ENCODE measurements around the gene NFASC. TPM values are rescaled to one million over a fixed set of nuclear protein-coding genes. Genes with fewer than 3 reads are reported as not detected.
A peak's percentile ranks its signal among the peaks of the same experiment; 100 is the strongest.

The NFASC gene
- total RNA-seq, 1 experiment from 2014 or later: 23.6 TPM

DNA sequence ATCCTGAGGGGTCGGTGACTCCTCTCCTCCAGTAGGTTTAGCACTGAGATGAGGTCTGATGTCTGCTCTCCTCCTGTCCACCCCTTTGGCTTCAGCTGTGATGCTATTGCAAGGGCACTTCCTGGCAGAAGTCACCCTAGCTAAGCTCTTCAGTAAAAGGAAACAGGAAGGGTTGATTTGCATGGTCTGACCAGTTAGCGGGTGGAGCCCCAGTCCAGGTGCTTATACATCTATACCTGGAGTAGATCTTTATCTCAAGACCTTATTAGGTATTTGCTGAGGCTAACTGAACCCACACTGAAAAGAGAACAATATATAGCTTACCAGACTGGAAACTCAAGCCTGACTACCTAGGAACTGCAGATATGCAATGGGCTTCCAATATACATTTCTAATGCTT is 28.9 kb upstream of the NFASC start:
- Histone ChIP-seq H3K36me3 (replicated peaks; ENCODE audit: control insufficient read depth, insufficient read depth, low read length) (no peaks in the 10 kb centered on the region), H3K4me3 (ENCODE audit: insufficient read depth, low read depth, low read length) (no peak overlapping the region), H3K27me3 (ENCODE audit: control insufficient read depth, insufficient read depth, low read length) (no peaks in the 10 kb centered on the region)
- DNase-seq: no peak

DNA sequence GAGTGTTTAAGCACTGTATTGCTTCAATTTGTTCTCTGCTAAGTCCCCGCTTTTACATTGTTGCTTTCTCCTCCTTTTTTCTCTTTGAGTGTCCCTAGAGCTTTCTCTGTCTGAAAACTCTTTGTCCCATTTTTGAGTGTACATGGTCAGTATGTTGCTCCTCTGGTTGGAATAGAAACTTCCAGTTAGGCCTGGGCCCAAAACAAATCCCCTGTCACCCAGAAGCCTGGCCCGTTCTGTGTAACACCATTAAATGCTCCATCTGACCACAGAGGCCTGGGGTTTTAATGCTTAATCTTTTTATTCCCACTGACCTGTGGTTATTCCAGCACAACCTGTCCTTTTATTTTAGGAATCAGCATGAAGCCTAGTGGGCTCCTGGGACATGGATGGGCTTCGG is 28.3 kb upstream of the NFASC start:
- Histone ChIP-seq H3K36me3 (replicated peaks; ENCODE audit: control insufficient read depth, insufficient read depth, low read length) (no peaks in the 10 kb centered on the region), H3K4me3 (ENCODE audit: insufficient read depth, low read depth, low read length) (no peak overlapping the region), H3K27me3 (ENCODE audit: control insufficient read depth, insufficient read depth, low read length) (no peaks in the 10 kb centered on the region)
- no peak for DNase-seq

DNA sequence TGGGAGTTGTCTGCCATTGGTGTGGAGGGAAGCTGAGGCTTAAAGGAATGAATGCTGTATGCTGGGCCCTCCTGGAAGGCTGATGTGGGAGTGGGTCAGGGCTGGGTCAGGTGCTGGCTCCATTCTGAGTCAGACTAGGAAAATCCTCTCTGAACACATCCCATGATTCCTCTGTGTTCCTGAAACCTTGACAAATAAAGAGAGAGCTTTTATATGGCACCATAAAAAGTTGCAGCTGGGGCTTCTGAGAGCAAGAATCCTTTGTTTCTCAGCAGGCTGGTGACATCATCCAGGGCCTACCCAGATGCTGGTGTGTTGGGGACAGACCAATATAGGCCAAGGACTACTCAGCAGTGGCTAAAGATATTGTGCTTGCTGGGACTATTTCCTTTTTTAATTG is 27.8 kb upstream of the NFASC start:
- H3K36me3 ChIP-seq (replicated peaks; ENCODE audit: control insufficient read depth, insufficient read depth, low read length): no peaks in the 10 kb centered on the region
- no peaks in the 10 kb centered on the region for H3K27me3 ChIP-seq (ENCODE audit: control insufficient read depth, insufficient read depth, low read length)
- no peak for DNase-seq
- H3K4me3 ChIP-seq (ENCODE audit: insufficient read depth, low read depth, low read length): no peak overlapping the region

DNA sequence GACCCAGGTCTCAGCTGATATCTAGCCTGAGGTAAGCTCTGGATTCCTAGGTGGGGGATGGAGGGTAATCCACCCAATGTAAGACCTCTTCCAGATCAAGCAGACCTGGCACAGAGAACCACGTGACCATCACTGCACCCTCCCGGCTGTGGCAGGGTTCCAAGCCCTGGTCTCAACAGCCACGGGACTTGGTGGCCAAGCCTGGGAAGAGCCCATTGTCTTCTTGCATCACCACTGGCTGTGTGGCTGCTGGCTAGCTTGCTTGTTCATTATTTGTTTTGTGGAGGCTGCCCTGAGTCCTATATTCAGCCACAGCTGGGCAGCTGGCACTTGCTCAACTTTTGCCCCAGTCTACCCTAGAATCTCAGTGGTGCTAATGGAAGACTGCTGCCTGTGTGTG is 24.1 kb upstream of the NFASC start:
- no peak overlapping the region for H3K4me3 ChIP-seq (ENCODE audit: insufficient read depth, low read depth, low read length)
- H3K36me3 ChIP-seq (replicated peaks; ENCODE audit: control insufficient read depth, insufficient read depth, low read length): no peaks in the 10 kb centered on the region
- H3K27me3 ChIP-seq (ENCODE audit: control insufficient read depth, insufficient read depth, low read length): no peaks in the 10 kb centered on the region
- no peak for DNase-seq

DNA sequence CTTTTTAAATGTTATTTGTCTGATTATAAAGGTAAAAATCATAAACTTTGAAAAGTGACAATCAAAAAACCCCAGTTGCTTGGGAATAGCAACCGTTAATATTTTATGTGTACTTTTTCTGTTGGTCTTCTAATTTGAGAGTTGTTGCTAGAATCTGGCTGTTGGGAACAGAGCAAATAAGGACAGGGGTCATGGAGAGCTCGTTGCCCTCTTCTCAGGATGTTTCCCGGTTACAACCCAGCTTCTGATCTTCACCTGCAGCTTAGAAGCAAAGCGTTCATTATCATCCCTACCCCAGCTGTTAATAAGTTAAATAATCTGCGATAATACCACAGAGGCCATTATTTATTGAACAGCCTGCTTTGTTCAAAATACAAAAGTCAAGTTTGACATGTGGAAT is 22.1 kb upstream of the NFASC start:
- H3K36me3 ChIP-seq (replicated peaks; ENCODE audit: control insufficient read depth, insufficient read depth, low read length): no peaks in the 10 kb centered on the region
- DNase-seq: no peak
- no peak overlapping the region for H3K4me3 ChIP-seq (ENCODE audit: insufficient read depth, low read depth, low read length)
- H3K27me3 ChIP-seq (ENCODE audit: control insufficient read depth, insufficient read depth, low read length): no peaks in the 10 kb centered on the region

DNA sequence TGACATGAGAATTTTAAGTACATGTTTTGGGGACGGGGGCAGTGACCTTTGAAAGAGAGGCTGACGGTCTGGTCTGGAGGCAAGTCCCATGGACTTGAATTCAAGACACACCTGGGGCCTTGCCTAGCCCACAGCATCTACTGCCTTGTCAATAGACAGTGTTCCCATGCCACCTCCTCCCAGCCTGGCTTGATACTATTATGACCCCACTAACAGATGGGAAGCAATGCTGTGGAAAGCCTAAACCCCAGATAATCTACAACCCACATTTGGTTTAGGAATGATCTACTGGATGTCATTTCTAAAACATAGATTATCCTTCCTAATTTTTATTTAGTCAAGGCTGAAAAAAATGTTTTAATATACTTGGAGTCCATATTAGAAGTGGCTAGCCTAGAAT is 17.8 kb upstream of the NFASC start:
- no peaks in the 10 kb centered on the region for H3K27me3 ChIP-seq (ENCODE audit: control insufficient read depth, insufficient read depth, low read length)
- H3K4me3 ChIP-seq (ENCODE audit: insufficient read depth, low read depth, low read length): no peak overlapping the region
- no peaks in the 10 kb centered on the region for H3K36me3 ChIP-seq (replicated peaks; ENCODE audit: control insufficient read depth, insufficient read depth, low read length)
- DNase-seq: no peak

DNA sequence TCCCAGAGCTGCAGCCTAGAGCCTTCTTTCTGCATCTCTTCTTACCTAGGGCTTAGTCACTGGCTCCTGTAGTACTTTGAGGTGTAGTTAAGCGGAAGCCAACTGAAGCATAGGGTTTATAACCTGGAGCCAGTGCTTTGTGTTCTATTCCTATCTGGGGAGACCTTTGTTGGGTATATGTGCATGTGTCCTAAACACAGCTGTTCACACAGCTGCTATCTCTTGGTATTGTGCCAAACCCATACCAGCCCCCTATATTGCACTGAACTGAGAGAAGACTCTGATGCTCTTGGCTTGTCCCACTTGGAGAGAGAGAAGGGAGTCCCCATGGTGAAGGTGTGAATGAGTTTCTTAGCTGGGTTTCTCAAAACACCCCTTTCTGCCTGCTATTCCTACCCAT is 17.2 kb upstream of the NFASC start:
- no peaks in the 10 kb centered on the region for H3K36me3 ChIP-seq (replicated peaks; ENCODE audit: control insufficient read depth, insufficient read depth, low read length)
- H3K4me3 ChIP-seq (ENCODE audit: insufficient read depth, low read depth, low read length): no peak overlapping the region
- DNase-seq: no peak
- H3K27me3 ChIP-seq (ENCODE audit: control insufficient read depth, insufficient read depth, low read length): no peaks in the 10 kb centered on the region

DNA sequence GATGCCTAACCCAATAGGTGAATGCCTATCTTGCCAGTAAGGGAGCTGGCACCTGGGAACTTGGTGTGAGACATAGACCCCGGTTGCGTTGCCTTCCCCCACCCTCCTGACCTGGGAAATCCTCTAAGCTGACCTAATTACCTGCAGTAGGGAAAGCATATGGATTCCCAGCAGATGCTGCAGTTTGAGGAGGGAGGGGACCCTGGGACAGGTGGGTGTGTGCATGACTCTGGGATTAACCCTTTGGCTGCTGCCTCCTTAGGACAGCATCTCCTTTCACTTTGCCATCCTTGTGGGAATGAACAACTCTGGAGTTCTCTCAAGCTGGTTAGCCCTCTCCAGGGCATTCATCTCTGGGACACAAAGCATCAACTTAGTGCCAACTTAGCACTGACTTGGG is 16.4 kb upstream of the NFASC start:
- no peaks in the 10 kb centered on the region for H3K36me3 ChIP-seq (replicated peaks; ENCODE audit: control insufficient read depth, insufficient read depth, low read length)
- no peak overlapping the region for H3K4me3 ChIP-seq (ENCODE audit: insufficient read depth, low read depth, low read length)
- H3K27me3 ChIP-seq (ENCODE audit: control insufficient read depth, insufficient read depth, low read length): no peaks in the 10 kb centered on the region
- peak; percentile 46 for DNase-seq

DNA sequence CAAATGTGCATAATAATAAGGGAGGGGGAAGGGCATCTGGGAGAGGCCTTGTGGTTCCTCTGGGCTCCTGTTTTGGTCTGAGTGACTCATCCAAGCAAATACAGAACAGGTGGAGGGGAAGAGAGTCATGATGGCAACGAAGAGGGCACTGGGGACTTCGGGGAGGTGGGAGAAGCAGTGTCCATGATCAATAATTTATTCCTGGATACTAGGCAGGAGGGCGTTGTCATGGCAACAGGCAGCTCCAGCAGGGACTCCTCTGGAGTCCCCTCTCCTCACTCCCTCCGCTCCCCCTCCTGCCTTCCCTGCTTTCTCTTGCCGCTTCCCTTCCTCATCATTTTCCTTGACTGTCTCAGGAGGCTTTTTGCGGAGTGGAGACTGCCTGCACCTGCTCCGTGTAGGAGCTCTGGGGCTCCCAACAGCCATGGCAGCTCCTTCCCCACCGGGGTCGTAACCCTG is 12.3 kb upstream of the NFASC start:
- Histone ChIP-seq H3K27me3 (ENCODE audit: control insufficient read depth, insufficient read depth, low read length) (no peaks in the 10 kb centered on the region), H3K4me3 (ENCODE audit: insufficient read depth, low read depth, low read length) (no peak overlapping the region), H3K36me3 (replicated peaks; ENCODE audit: control insufficient read depth, insufficient read depth, low read length) (no peaks in the 10 kb centered on the region)
- peak; percentile 68 for DNase-seq

DNA sequence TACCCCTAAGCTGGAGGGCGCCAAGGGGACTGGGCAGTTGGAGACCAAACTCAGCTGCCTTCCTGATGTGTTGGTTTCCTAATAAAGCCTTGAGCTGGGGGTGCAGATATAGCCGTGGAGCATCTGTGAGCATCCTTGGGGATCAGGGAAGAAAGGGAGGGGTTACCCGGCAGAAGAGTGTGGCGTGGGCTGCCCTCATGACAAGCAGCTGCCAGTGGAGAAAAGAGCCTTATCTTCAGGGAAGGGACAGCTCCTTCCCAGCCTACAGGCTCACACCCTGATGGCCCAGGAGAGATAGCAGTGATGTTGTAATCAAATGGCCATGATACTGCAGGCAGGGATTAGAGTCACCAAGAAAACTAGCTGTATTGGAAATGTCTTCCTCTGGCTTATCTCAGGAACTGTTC is 10.8 kb upstream of the NFASC start:
- Histone ChIP-seq H3K36me3 (replicated peaks; ENCODE audit: control insufficient read depth, insufficient read depth, low read length) (no peaks in the 10 kb centered on the region), H3K4me3 (ENCODE audit: insufficient read depth, low read depth, low read length) (no peak overlapping the region), H3K27me3 (ENCODE audit: control insufficient read depth, insufficient read depth, low read length) (no peaks in the 10 kb centered on the region)
- DNase-seq: no peak

DNA sequence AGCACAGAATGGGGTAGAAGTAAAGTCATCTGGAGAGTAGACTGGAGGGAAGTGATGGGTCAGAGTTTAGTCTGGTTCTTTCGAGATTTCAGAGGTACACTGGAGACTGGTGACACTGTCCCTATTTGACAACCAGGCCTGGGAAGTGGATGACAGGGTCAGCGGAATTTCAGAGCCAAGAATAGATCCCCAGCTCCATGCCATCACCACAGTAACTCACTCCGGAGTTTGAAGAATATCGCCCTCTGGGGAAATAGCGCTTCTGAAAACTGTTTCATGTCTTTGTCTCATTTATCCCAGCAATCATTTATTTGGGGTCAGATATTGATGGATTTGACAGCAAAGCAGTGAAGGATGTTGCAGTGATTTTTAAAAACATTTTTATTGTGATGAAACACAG is 7.6 kb upstream of the NFASC start:
- DNase-seq: no peak
- no peaks in the 10 kb centered on the region for H3K27me3 ChIP-seq (ENCODE audit: control insufficient read depth, insufficient read depth, low read length)
- no peak overlapping the region for H3K4me3 ChIP-seq (ENCODE audit: insufficient read depth, low read depth, low read length)
- no peaks in the 10 kb centered on the region for H3K36me3 ChIP-seq (replicated peaks; ENCODE audit: control insufficient read depth, insufficient read depth, low read length)

DNA sequence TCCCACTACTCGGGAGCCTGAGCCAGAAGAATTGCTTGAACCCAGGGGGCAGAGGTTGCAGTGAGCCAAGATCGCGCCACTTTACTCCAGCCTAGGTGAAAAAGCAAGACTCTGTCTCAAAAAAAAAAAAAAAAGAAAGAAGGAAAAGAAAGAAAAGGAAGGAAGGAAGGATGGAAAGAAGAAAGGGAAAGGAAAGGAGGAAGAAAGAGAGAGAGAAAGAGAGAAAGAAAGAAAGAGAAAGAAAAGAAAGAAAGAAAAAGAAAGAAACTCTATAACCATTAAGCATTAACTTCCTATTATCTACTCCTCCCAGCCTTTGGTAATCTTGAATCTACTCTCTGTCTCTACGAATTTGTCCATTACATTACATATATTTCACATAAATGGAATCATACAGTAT is 6.9 kb upstream of the NFASC start:
- Histone ChIP-seq H3K36me3 (replicated peaks; ENCODE audit: control insufficient read depth, insufficient read depth, low read length) (no peaks in the 10 kb centered on the region), H3K4me3 (ENCODE audit: insufficient read depth, low read depth, low read length) (no peak overlapping the region), H3K27me3 (ENCODE audit: control insufficient read depth, insufficient read depth, low read length) (no peaks in the 10 kb centered on the region)
- no peak for DNase-seq

DNA sequence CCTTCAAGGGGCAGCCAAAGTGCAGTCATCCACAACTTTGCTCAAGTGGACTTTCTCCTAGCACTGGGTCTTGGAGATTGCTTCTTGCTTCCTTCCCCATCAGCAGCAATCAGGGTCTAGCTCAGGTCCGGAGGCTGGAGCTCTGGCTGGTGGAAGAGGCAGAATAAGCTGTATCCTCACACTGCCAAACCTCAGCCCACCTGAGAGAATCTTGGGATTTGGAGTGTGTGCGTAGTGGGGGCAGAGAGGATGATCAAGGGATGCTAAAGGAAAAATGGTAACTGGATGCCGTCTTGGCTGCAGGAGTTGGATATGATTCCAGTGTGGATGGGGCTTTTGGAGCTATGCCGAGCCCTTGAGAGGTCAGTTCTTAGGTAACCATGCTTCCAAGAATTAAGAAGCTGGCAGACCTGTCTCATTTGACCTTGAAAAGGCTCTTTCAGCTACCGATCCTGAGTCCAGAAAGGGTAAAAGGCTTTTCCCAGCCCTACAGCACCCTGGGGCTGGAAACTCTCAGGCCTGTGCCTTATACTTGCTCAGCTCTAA is 4.5 kb upstream of the NFASC start:
- Histone ChIP-seq H3K4me3 (ENCODE audit: insufficient read depth, low read depth, low read length) (no peak overlapping the region), H3K27me3 (ENCODE audit: control insufficient read depth, insufficient read depth, low read length) (no peaks in the 10 kb centered on the region; the same call in 1 of the 2 replicates), H3K36me3 (replicated peaks; ENCODE audit: control insufficient read depth, insufficient read depth, low read length) (no peaks in the 10 kb centered on the region)
- no peak for DNase-seq

DNA sequence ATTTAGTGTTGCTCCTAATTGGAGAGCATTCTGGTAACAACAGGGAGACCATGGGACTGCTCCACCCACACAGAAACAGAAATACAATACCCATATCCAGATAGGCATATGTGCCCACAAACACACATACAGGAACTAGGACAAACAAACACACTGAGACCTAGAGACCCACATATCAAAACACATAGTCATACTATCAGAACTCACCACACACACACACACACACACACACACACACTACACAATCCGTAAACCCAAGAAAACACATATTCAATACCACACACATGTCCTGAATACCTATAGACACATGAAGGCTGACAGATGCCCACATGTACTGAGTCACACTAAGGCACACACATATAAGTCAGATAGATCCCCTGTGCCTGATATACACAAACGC is 3.5 kb upstream of the NFASC start:
- Histone ChIP-seq H3K4me3 (ENCODE audit: insufficient read depth, low read depth, low read length) (no peak overlapping the region), H3K36me3 (replicated peaks; ENCODE audit: control insufficient read depth, insufficient read depth, low read length) (no peaks in the 10 kb centered on the region), H3K27me3 (ENCODE audit: control insufficient read depth, insufficient read depth, low read length) (no peaks in the 10 kb centered on the region; the same call in 1 of the 2 replicates)
- DNase-seq: no peak

DNA sequence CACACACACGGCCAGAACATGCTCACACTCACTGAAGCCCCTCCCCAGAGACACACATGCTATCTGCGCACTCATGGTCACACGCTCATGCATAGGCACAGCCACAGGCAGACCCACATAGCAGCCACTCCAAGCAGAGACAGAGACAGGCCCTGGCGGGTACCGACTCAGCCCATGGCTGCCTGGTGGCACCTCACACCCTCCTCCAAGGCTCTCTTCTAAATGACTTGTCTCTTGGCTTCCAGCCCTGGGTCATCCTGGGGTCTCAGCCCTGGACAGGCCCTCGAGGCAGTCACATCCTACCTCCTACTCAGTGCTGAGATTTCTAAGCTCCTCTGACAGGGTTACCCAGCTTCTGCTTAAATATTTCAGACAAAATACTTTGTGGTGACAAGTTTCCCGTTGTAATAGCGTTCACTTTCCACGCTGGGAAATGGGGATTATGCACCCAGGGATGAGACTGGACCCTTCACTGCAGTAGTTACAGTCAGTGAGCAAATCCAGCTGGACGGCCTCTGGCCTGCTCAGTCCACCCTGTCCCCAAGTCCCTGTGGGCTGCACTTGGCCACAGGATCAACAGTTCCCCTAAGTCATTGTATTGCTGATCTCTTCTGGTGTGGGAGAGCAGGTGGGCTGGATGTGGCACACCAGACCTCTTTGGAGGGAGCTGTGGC is 2.9 kb upstream of the NFASC start:
- H3K36me3 ChIP-seq (replicated peaks; ENCODE audit: control insufficient read depth, insufficient read depth, low read length): no peaks in the 10 kb centered on the region
- no peak for DNase-seq
- no peak overlapping the region for H3K4me3 ChIP-seq (ENCODE audit: insufficient read depth, low read depth, low read length)
- H3K27me3 ChIP-seq (ENCODE audit: control insufficient read depth, insufficient read depth, low read length): no peaks in the 10 kb centered on the region; the same call in 1 of the 2 replicates

DNA sequence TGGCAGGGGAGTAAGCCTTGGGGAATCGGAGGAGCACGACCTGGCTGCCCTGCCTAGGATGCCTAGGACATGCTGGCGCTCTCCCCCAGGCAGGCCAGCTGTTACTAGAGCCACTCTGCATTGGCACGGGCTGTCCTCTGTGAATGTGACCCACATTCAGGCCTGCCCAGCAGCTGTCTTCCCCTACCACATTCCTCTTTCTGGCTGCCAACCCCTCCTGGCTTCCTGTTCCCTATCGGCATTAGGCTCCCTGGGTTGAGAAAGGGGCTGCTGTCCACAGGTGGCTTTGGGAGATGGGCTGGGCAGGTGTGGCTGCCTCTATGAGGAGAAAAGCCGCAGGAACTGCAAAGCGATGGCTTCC is 2.3 kb upstream of the NFASC start:
- H3K4me3 ChIP-seq (ENCODE audit: insufficient read depth, low read depth, low read length): no peak overlapping the region
- no peaks in the 10 kb centered on the region; the same call in 1 of the 2 replicates for H3K27me3 ChIP-seq (ENCODE audit: control insufficient read depth, insufficient read depth, low read length)
- peak; percentile 57 for DNase-seq
- no peaks in the 10 kb centered on the region for H3K36me3 ChIP-seq (replicated peaks; ENCODE audit: control insufficient read depth, insufficient read depth, low read length)
